GM18499 (cell line): Measurements from ENCODE around the gene DNM1.

Experiments used
- ATAC-seq: cut with Tn5 transposase; IDR thresholded peaks from one replicate; pipeline ENCODE4 v1.9.1; 2021; ENCODE audit warnings: moderate number of reproducible peaks; ENCODE audit not compliant: insufficient read depth, unreplicated experiment

The DNM1 gene

DNA sequence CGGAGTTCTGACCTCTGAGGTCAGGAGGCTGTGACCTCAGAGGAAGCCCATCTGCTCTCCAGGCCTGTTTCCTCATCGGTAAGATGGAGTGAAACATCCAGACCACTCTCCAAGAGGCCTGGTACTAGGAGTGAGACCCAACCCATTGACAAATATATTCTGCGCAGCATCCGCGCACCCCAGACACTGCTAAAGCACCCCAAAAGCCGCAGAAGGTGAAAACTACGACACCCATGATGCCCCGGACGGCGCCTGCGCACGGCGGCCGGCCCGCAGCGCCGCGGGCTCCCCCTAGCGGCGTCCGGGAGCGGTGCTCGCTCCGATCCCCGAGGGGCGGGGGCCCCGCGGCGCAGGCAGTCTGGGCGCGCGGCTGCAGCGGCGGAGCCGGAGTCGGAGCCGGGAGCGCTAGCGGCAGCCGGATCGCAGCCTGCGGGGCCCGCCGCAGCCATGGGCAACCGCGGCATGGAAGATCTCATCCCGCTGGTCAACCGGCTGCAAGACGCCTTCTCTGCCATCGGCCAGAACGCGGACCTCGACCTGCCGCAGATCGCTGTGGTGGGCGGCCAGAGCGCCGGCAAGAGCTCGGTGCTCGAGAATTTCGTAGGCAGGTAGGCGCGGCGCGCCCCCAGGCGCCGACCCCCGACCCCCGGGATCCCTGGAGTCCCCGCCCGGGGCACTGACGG is at the start of gene DNM1:
Gene DNM1 (plus strand): TSS at position 356 of the 683 bp plus-strand sequence. CDS start 92 bp downstream, at position 448.
- no peak for ATAC-seq

DNA sequence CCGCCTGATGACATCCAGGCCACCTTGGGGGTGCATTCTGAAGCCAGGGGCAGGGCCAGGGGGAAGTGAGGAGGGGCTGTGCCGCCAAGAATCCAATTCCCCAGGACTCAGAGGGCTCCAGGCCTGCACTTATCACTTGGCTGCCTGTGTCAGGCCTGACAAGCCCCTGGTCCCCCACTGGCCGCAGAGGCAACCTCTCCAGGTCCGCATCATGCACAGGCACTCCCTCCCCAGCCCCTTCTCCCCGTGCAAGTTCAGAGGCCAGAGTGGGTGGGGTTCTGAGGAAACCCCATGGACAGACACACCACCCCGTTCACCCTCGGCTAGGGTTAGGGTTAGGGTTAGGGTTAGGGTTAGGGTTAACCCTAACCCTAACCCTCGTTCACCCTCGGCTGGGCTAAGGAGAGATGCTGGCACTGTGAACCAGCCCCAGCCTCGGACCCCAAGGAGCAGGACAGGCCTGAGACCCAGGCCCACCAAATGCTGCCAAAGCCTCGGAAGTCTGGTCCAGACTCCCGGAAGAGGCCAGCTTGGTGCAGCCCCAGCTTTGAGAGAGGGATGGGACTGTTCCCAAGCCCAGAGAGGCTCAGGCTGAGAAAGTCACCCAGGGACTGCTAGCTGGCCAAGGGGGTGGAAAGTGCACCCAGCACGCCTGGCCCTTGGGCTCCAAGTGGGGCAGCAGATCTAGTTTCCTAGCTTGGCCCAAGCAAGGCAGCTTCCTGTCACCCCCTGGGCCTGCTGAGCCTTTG is 49.1 kb upstream of the DNM1 start:
- no peak for ATAC-seq

DNA sequence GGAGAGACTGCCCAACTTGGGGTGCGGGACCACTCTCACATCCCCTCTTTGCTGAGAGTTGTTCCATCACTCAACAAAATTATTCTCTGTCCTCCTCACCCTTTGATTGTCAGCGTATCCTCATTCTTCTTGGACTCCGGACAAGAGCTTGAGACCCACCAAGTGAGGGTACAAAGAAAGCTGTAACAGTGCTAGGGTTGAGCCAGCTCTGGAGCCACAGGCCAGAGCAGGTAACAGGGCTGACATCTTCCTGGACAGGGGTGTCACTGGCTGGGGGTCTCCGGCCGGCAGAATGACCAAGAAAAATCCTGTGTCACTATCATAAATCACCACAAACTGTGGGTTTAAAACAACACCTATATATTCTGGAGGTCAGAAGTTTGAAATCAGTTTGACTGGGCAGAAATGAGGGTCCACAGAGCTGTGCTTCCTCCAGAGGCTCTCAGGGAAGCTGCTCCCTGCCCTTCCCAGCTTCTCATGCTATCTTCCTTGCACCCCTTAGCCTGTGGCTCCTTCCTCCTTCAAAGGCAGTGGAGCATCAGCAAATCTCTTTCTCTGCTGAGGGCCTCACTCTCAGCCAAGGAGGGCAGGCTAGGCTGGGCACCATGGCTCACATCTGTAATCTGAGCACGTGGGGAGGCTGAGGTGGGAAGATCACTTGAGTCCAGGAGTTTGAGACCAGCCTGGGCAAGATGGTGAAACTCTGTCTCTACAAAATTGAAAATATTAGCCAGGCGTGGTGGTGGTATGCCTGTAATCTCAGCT is 47.3 kb upstream of the DNM1 start:
- ATAC-seq = no peak

DNA sequence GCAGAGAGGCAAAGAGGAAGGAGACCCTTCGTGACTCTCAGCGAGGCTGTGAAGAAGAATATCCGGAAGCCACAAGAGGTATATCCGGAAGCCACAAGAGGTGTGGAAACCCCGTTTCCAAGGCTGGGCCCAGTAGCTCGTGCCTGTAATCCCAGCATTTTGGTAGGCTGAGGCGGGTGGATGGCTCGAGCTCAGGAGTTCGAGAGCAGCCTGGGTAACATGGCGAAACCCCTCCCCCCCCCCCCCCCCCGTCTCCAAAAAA is 43.7 kb upstream of the DNM1 start:
- no peak for ATAC-seq

DNA sequence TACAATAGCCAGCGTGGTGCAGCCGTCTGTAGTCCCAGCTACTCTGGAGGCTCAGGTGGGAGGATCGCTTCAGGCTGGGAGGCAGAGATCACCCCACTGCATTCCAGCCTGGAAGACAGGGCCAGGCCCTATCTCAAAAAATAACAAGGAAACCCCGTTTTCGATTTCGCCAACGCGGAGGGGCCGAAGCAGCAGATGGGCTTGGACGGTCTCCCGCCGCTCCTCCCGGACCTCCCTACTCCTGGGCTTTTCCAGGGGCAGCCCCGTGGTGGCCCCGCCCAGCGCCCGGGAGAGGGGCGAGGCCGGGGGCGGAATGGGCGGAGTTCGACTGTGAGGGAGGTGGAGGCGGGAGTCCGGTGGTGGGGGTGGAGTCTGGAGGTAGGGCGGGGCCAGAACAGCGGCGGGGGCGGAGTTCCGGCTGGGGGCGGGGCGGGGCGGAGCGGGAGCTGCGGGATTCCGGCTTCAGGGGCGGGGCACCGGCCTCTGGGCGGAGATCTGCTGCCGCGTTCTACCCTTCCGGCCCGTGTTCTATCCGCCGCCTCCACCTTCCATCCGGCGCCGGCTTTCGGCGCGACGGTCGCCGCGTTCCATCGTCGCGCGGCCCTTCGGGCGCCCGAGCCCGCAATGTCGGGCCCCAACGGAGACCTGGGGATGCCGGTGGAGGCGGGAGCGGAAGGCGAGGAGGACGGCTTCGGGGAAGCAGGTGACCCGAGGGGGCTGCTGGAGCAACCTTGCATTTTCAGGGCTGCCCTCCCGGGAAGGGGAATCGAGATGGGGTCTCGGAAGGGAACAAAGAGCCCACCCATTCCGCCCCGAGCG is 43.2 kb upstream of the DNM1 start, which contains the start of gene BBLN:
Gene BBLN (plus strand): TSS at position 482 of the 819 bp plus-strand sequence. CDS start 143 bp downstream, at position 625.
- no peak for ATAC-seq

DNA sequence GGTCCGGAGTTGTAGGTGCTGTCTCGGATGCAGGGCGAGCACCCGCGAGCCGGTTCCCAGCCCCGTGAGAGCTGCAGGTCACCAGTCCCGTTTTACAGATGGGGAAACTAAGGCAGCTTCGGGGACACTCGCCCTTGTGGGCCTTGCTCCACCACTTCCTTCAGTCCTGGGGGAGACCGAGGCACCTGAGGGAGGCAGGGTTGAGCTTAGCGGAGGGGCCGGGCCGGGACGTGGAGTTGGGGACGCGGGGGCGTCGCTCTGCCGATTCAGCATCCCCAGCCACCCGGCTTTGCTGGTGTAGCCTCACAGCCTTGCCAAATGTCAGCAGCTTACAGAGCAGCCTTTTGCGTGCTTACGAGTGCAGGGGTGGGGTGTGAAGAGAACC is 42.6 kb upstream of the DNM1 start:
- no peak for ATAC-seq

DNA sequence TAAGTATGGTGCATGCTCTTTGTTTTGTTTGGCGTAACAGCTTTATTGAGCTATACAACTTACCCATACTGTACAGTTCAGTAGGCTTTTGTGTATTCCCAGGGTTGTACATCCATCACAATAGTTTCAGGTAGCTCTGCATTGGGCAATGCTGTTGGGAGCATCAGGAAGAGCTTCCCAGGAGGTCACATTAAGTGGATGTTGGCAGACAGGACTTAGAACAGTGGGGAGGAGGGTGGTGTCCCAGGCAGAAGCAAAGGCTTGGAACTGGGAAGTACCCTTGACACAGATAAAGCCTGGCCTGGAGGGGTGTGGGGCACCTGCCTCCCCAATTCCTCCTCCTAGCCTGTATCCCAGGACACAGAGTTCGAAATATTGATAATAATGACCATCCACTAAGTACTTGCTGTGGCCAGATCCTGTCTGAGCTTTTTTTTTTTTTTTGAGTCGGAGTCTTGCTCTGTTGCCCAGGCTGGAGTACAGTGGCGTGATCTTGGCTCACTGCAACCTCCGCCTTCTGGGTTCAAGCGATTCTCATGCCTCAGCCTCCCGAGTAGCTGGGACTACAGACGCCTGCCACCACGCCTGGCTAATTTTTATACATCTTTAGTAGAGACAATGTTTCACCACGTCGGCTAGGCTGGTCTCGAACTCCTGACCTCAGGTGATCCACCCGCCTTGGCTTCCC is 41.8 kb upstream of the DNM1 start:
- ATAC-seq = no peak

DNA sequence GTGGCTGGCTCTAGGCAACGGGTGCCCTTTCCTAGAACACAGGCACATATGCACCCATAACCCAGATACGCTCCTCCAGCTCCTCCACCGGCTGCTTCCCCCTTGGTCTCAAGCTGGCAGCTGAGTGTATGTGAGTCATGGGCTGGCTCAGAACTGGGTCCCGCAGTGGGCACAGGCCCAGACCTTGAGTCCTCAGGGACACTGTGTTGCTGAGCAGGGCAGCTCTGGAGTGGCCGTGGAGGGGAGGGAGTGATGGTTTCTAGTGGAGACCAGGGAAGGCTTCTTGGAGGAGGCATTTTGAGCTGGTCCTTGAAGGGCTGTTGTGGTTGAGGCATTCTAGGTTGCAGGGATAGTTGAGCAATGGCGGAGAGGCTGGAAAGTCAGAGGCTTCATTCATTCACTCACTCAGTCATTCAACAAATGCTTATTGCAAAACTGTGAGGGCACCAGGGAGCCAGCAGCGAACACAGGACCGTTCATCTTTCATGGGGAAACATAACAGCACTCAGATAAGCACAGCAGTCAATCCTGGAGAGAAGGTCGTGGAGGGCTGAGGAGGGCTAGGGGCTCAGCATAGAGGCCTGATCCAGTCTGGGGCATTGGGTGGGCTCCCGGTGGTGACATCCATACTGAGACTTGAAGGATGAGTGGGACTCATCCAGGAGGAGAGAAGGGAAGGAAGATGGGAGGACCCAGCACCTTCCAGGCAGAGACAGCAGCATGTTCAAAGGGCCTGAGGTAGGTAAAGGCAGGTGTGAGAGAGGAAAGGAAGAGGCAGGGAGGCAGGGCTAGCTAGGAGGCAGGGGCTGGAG is 40.8 kb upstream of the DNM1 start:
- no peak for ATAC-seq

DNA sequence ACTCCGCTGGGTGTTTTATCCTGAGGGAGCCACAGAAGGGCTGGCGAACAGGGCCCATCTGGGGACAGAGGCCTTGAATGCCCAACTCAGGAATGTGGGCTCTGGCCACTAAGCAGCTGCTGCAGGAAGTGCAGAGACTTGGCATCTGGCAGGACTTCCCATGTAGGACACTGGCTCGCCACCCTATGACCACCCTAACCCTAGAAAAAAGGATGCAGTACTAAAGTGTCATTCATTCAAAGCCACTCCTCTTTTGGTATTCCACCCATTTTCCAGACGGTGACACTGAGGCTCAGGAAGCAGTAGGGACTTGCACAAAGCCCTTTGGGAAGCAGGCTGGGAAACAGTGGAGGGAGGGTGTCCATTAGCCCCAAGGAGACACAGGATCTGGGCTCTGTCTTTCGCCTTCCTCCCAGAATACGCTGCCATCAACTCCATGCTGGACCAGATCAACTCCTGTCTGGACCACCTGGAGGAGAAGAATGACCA is 40.1 kb upstream of the DNM1 start:
- no peak for ATAC-seq

DNA sequence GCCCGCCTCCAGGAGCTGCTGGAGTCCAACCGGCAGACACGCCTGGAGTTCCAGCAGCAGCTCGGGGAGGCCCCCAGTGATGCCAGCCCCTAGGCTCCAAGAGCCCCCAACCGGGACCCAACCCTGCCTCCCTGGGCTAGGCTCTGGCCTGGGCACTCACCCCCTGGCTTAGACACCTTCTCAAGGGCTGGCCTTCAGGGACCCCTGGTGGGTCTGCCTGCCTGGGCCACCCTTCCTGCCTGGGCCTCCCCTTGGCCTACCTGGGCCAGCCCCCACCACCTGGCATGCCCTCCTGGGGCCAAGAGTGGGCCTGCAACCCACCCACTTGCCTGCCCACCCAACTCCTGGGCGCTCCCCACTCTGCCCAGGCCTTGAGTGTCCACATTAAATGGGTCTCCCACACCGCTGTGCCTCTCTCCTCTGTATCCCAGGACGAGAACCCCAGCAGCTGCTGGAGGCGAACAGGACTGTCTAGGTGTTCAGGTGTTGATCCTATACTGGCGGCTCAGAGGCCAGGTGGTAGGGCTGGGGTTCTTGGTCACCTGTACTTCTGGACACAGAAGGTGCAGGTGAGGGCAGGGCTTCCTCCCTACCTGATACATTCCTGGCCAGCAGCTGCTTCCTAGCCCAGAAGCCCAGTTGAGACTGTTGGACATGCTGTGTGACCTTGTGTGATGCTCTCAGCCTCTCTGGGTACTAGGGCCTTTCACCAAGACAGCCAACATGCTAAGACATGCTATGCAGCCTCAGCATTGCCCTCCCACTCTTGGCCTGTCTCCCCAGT is 39.5 kb upstream of the DNM1 start:
- no peak for ATAC-seq

DNA sequence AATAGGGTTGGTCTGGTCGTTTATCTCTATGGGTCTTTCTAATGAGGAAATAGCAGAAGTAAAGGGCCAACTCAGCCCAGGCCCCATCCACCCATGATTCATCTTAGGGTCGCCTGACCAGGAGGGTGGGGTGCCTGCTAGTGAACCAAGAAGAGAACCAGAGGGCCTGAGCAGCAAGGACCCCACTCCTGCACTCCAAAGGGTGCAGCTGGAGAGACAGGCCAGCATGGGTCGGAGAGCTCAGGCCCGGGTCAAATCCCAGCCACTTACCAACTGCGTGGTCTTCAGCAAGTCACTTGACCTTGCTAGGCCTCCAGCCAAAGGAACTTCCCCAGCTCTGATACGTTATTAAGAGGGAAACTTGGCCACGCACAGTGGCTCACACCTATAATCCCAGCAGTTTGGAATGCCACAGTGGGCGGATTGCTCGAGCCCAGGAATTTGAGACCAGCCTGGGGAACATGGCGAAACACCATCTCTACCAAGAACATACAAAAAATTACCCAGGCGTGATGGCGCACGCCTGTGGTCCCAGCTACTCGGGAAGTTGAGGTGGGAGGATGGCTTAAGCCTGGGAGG is 38.8 kb upstream of the DNM1 start:
- no peak for ATAC-seq

DNA sequence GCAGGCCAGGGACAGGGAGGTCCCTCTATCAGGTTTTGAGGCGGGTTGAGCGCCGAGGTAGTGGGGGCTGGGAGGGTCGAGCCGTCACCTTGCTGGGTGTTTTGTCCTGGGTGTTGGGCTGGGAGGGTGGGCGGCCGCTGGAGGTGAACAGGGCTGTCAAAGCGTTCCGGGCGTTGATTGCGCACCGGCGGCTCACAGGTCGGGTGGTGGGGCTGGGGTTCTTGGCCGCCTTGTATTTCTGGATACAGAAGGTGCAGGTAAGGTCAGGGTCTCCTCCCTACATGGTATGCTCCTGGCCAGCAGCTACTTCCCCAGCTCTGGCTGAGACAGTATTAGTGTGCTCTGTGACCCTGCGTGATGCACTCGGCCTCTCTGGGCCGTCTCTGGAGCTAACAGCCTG is 37.0 kb upstream of the DNM1 start:
- no peak for ATAC-seq

DNA sequence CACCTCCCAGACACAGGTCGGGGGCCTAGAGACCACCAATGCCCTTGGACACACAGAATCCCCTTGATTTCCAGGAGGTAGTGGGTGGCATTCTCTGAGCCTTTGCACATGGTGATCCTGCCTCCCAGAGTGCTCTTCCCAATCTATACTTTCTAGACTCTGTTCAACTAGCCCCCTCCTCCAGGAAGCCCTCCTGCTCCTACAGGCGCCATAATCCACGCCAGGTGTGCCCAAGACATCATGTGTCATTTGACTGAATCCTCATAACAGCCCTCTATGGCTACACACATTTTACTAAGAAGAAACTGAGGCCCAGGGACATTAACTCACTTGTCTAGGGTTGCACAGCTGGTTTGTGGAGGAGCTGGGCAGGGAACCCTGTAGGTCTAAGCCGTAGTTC is 36.0 kb upstream of the DNM1 start:
- ATAC-seq = no peak

DNA sequence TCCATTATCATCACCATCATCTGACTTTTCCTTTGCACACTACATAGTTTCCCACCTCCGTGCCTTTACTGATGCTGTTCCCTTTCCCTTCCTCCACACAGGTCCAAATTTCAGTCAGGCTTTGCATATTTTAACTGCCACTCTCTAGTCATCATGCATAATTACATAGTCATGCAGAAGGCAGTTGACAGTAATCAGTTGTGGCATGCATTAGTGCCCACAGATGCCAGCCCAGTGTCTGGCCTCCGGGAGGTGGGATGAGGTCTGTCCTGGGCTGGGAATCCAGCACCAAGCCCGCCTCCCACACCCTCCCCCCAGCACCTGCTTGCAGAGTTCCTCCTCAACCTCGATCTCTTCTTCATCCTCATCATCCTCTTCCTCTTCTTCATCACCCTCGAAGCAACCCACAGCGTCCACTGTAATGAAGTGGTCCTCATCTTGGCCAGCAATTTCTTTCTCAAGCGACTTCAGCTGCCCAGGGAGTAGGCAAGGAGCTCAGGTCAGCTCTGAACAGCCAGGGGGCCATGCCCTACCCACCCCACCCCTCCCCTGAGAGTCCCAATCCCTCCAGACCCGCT is 34.4 kb upstream of the DNM1 start:
- no peak for ATAC-seq

DNA sequence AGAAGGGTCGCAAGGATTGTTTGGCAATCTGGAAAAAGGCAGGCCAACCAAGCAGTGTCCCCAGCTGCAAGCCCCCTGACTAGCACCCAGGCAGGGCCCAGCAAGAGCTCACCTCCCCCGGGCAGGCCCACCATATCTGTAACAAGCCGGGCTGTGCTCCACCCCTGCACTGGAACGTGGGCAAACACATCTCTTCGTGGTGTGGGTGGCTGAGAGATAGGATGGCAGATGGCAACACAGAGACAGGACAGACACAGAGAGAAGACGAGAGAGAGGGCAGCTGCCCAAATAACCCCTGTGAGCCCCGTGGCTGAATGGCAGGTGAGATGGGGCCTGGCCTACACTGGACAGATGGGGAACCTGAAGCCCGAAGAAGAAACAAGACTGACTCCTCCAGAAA is 33.7 kb upstream of the DNM1 start:
- no peak for ATAC-seq

DNA sequence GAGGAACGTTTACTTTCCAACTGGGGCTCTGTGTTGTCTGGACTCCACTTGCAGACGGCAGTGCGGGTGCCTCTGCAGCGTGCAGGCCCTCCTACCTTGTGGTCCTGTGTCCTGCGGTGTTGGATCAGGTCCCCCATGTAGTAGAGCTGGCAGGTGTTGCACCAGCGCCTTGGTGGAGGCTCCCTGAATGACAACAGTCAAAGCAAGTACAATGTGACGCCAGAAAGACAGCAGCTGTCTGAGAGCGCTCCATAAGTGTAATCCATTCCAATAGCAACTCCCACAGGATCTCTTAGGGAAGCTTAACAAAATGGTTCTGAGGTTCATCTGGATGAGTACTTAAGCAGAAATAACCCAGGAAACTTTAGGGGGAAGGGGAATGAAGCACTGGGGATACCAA is 33.3 kb upstream of the DNM1 start:
- ATAC-seq = no peak

DNA sequence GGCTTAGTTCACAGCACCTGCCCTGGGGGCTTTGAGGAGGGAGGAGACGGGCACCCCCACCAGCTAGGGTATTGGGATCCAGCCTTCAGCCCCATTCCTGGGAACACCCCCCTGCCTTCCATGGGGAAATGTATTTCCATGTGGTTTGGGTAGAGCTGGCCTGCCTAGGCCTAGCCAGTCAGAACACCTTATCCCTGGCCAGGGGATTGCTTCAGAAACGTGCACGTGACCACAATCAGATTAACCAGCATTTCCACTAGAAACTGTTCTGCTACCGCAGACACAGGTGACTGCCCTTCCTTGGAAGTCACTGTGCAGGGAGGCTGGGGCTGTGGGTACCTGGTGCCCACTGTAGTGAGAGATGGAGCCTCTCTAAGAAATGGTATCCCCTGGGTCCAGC is 29.1 kb upstream of the DNM1 start:
- no peak for ATAC-seq

DNA sequence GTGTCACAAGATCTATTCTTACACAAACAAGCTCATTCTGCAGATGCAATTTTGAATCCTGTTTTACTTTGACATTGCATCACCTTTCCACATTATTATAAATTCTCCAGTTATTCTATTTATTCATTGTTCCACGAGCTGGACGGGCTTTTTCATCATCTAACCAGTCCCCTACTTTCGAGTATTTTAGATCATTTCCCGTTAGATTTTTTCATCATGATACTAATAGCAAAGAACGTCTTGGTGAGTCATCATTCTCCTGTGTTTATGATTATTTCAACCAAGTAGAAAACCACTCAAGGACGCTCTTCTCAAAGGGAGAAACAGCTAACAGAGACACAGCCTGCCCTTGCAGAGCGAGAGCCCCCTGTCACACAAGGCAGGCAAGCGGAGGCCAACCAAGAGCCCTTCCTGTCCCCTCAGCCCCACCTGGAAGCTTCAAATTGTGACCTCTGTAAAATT is 28.0 kb upstream of the DNM1 start:
- ATAC-seq = no peak
